ENCODE data around the gene COL11A2.
A peak's percentile ranks its signal among the peaks of the same experiment; 100 is the strongest.
"Not testable (repeated sequence)": the region's sequence is repeated elsewhere in the genome, so short reads cannot be mapped to it uniquely, and the experiment has no call there.

Gene COL11A2

DNA sequence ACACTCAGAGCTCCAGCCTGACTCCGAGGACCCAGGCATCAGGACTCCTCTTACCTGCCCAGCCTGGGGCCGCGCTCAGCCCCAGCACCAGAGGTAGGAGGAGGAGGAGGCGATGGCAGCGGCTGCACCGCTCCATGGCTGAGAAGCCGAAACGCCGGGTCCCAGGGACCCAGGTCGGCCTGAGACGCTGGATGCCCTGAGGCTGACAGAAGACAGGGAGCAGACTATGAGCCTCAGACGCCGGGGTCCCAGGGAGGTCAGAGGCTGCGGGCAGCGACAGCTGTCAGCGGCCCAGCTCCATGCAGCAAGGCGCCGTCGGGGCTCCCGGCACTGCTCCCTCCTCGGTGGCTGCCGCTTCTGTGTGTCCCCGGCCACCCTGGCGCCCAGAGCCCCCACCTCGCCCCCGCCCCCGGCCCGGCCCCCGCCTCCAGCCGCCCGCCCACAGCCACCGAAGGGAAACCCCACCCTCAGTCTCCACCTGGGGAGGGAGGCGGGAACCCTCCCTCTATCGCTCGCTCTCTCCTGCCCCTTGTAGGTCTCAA is at the start of gene COL11A2:
COL11A2 (minus strand) TSS at position 363 of the 542 bp plus-strand sequence; CDS start at position 136, 227 bp downstream.
- TF ChIP-seq, protein P1, sequence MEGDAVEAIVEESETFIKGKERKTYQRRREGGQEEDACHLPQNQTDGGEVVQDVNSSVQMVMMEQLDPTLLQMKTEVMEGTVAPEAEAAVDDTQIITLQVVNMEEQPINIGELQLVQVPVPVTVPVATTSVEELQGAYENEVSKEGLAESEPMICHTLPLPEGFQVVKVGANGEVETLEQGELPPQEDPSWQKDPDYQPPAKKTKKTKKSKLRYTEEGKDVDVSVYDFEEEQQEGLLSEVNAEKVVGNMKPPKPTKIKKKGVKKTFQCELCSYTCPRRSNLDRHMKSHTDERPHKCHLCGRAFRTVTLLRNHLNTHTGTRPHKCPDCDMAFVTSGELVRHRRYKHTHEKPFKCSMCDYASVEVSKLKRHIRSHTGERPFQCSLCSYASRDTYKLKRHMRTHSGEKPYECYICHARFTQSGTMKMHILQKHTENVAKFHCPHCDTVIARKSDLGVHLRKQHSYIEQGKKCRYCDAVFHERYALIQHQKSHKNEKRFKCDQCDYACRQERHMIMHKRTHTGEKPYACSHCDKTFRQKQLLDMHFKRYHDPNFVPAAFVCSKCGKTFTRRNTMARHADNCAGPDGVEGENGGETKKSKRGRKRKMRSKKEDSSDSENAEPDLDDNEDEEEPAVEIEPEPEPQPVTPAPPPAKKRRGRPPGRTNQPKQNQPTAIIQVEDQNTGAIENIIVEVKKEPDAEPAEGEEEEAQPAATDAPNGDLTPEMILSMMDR (IDR thresholded peaks at IDR 0.05; ENCODE audit: low read depth, low read length, missing control alignments), result no peak
- no peak for DNase-seq (ENCODE audit: extremely low read depth, low read depth)
- H3K4me3 ChIP-seq (replicated peaks; ENCODE audit: low read depth, low read length), result 0 out of 2 replicates have a peak within 1 kb of the TSS, but pooled peaks have one; percentile 15

DNA sequence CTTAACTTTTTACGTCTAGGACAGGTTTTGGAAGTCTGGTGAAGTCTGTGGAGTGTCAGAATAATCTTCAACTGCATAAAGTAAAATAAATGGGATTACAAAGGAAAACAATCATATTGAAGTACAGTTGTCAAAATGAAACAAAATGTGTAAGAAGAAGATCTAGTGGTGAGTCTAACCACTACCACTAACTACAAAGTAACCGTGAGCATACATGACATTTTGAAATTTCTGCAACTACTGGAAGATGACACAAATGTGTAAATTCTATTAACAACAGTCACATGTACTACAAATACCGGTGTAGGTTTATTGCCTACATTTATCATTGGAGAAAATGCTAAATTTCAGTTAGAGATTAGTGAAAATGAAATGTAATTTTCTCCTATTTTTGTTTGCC is 49.7 kb upstream of the COL11A2 start:
- DNase-seq (ENCODE audit: extremely low read depth, low read depth), result no peak
- TF ChIP-seq, protein P1 (IDR thresholded peaks at IDR 0.05; ENCODE audit: low read depth, low read length, missing control alignments), result no peak
- no peak overlapping the region for H3K4me3 ChIP-seq (replicated peaks; ENCODE audit: low read depth, low read length)

DNA sequence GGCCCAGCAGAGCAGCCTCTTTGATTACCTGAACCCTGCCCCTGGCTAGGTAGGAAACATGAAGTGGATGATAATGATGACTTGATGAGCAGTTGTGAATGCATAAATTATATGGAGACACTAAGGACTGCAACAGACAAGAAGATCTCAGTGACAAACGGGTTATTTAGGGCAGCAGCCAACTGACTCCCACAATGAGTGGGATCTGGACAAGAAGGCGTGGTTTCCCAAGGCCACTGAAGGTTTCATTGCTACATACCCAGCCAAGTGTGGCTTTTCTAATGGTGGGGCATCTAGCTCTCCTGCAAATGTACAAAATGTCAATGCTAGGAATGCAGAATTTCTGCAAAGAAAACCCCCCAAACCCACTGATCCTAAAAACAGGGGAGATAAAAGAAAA is 45.5 kb upstream of the COL11A2 start:
- TF ChIP-seq, protein P1 (IDR thresholded peaks at IDR 0.05; ENCODE audit: low read depth, low read length, missing control alignments), result no peak
- no peak for DNase-seq (ENCODE audit: extremely low read depth, low read depth)
- H3K4me3 ChIP-seq (replicated peaks; ENCODE audit: low read depth, low read length), result no peak overlapping the region

DNA sequence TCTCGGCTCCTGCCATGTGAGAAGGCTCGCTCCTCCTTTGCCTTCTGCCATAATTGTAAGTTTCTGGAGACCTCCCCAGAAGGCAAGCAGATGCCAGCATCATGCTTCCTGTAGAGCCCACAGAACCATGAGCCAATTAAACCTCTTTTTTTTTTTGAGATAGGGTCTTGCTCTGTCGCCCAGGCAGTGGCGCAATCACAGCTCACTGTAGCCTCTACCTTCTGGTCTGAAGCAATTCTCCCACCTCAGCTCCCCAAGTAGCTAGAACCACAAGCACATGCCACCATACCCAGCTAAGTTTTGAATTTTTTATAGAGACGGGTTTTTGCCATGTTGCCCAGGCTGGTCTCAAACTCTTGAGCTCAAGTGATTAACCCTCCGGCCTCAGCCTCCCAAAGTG is 44.6 kb upstream of the COL11A2 start:
- no peak overlapping the region for H3K4me3 ChIP-seq (replicated peaks; ENCODE audit: low read depth, low read length)
- no peak for DNase-seq (ENCODE audit: extremely low read depth, low read depth)
- TF ChIP-seq, protein P1 (IDR thresholded peaks at IDR 0.05; ENCODE audit: low read depth, low read length, missing control alignments), result no peak

DNA sequence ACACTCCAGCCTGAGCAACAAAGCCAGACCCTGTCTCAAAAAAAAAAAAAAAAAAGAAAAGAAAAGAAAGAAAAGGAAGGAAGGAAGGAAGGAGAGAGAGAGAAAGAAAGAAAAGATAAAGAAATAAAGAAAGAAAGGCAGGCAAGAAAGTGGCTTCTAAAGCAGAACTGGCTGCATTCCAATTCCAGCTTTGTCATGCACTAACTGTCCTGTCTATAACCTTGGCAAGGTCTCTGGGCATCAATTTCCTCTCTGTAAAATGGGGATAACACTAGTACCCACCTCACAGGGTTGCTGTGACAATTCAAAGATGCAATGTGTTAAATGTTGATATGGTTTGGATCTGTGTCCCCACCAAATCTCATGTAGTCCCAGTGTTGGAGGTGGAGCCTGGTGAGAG is 44.1 kb upstream of the COL11A2 start:
- DNase-seq (ENCODE audit: extremely low read depth, low read depth), result no peak
- TF ChIP-seq, protein P1 (IDR thresholded peaks at IDR 0.05; ENCODE audit: low read depth, low read length, missing control alignments), result no peak
- no peak overlapping the region for H3K4me3 ChIP-seq (replicated peaks; ENCODE audit: low read depth, low read length)

DNA sequence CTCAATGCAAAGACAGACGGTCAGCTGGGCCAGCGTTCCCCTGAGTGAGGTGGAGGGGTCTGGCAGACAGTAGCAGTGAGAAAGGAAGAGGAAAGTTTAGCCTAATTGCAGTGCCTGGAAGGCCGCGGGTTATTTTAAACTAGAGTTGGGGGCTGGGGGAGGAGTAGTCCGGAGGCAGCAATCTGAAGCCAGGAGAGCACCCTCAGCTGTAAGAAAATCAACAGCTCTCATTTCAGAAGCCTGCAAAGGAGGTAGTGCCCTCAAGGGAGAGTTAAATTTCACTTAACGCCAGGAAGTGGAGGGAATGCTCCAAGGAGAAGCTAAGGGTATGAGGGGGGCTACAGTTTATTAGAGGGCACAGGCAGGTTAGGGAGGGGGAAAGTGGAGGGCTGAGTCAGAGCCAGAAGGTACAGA is 43.0 kb upstream of the COL11A2 start:
- TF ChIP-seq, protein P1 (IDR thresholded peaks at IDR 0.05; ENCODE audit: low read depth, low read length, missing control alignments), result no peak
- no peak for DNase-seq (ENCODE audit: extremely low read depth, low read depth)
- no peak overlapping the region for H3K4me3 ChIP-seq (replicated peaks; ENCODE audit: low read depth, low read length)

DNA sequence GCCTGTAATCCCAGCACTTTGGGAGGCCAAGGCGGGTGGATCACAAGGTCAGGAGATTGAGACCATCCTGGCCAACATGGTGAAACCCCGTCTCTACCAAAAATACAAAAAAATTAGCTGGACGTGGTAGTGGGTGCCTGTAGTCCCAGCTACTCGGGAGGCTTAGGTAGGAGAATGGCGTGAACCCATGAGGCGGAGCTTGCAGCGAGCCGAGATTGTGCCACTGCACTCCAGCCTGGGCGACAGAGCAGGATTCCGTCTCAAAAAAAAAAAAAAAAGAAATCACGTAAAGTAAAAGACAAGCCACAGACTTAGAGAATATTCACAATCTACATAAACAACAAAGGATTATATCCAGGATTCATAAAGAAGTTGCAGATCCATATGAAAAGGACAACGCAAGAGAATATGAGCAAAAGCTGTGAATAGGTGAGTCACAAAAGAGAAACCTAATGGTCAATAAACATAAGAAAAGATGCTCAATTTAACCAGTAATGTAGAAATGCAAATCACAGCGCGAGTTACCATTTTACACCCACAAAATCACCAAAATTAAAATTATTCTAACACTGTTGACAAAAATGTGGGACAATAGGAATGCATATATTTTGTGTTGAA is 34.3 kb upstream of the COL11A2 start:
- DNase-seq (ENCODE audit: extremely low read depth, low read depth), result not testable (repeated sequence)

More for the DNA sequence above, 34.3 kb upstream of the COL11A2 start:
- not testable (repeated sequence) for H3K4me3 ChIP-seq (replicated peaks; ENCODE audit: low read depth, low read length)

Measured in HFF-Myc (cell line).